Activated CD4-positive, alpha-beta T cell treated with anti-CD3 and anti-CD28 coated beads, Interleukin-2, amount 50 U/mL, for 48 hours (primary cell): ENCODE data around the gene SIX4.

Source experiments
- DNase-seq, 2 experiments: peaks; one replicate each; pipeline ENCODE4 v3.0.0-alpha.2; 2020

Gene SIX4

DNA sequence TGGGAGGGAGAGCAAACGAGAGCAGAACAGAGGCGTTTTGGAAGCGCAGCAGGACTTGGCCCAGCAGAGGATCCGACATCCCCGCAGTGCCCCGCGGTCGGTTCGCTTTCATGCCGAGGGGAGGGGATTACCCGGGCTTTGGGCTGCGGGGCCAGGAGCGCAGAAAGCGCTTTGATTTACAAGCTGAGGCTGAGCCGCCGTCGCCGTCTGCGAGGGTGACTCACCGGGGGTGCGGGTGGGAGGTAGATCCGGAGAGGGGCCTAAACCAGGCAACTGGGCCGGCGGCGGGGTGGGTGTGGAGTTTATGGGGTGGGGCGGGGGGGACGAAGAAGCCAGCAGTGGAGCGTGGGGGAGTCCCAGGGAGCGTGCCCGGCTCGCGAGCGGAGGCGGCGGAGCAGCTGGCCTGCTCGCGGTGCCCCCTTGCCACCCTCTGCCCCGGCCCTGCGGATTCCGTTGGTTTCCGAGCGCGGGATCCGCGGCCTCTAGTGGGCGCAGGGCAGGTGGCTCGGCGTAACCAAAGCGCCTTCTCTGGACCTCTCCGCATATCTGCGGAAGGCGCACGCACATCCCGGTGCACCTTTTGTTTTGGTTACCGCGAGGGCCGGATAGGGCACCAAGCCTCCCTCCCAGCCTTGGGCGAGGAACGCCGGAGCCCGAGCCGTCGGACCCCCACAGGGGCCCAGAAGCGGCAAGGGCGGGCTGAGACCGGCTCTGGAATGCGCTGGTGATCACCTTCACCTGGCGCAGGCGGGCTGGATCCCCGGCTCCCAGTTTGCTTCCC is 2.6 kb downstream of the SIX4 start:
- peak; percentile 38 to 56 for DNase-seq

DNA sequence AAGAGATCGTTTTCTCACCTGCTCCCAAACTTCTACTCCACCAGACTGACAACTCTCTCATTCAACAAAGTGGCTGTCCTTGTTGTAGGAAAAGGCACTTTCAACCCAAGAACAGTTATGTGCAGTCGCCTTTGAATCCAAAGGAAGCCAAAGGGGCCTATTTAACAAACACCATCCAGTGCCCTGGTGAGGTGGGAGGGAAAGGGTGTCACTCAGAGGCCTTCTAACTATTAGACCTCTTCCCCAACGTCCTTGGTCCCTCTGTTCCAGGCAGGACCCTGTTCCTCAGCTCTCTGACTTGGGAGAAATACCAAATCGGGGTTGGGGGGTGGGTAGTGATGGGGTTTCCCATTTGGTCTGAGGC is 3.2 kb downstream of the SIX4 start:
- DNase-seq = no peak

DNA sequence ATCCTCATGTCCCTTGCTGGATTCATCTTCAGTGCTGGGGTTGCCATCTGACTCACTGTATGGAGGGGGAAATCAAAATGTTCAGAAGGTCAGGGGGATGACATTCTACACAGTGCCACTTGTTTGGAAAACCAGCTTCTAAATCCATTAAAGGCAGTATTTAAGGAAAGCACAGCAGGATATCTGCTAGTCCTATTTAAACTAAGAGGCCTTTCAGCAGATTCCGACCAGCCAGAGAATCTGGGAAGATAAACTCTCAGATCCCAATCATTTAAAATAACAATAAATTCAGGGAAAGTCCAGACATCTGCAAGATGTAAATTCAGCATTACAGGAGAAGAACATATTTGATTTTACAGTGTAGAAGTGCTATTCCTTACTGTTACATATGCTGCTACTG is 3.8 kb downstream of the SIX4 start:
- no peak for DNase-seq

DNA sequence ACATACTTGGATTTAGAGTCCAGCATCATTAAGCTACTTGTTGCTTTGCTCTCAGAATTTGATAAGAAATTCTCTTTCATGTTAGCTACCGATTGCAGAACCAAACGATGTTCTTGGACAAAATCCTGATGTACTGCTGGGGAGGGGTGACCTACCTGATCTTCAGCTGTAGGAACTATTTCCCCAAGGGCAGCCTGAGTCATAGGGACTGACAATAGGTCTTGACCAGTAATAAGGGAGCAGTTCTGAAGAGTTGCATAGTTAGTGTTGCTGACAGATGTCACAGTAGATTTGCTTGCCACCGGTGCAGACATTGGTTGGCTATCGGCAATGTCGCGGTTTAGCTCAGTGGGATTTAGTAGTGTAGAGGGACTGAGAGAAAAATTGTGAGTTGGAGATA is 10.6 kb downstream of the SIX4 start:
- DNase-seq = no peak

- DNase-seq = no peak
Measured at GRCh38 chr14:60710494-60710893, 13.7 kb downstream of the SIX4 start.

- no peak for DNase-seq
Measured at GRCh38 chr14:60707858-60708257, 16.3 kb downstream of the SIX4 start.

DNA sequence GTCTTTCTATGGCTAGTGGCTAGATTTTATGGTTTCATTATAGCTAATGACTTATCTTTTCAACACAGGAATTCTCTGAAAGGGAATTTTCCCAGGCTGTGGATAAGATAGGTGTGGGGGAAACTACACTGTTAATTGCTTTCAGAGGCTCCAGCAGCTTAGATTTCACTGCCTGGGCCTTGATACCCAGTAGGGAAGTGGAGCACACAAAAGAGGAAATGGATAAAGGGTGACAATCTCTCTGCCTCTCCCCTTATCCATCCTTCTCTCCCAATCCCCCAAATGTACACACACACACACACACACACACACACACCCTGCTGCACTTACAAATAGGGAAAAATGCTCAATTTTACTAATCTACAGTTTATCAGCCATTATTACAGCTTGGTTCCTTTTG is 19.1 kb downstream of the SIX4 start:
- DNase-seq = no peak

GRCh38 chr14:60700598-60700997 is 23.6 kb downstream of the SIX4 start:
- no peak for DNase-seq

DNA sequence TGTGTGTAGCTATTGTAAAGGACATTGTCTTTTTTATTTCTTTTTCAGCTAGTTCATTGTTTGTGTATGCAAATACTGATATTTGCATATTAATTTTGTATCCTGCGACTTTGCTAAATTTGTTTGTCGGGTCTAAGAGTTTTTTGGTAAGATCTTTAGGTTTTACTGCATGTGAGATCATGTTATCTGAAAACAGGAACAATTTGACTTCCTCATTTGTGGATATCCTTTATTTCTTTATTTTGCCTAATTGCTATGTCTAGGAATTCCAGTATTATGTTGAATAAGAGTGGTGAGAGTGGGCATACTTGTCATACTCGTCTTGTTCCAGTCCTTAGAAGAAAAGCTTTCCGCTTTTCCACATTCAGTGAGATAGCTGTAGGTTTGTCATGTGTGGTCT is 28.8 kb downstream of the SIX4 start:
- DNase-seq = no peak

DNA sequence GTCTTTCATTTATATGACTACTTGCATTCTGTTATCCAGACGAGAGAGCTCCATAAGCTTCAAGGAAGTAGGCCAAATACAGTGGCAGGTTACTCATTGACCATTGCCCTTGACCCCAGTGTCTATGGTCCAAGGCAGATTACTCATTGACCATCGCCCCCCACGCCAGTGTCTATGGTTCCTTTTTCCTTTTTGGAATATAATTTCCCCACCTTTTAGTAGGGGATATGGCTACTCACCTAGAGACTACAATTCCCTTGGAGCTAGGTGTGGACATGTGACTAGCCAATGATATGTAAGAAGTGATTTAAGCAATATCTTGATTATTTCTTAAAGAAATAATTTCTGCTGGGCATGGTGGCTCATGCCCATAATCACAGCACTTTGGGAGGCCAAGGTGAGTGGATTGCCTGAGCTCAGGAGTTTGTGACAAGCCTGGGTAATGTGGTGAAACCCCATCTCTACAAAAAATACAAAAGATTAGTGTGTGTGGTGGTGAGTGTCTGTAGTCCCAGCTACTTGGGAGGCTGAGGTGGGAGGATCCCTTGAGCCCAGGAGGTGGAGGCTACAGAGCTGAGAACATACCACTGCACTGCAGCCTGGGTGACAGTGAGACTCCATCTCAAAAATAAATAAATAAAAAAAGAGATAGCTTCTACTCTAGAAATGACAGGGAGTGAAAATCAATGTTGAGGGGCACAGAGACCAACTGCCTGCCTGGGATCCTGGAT is 32.6 kb downstream of the SIX4 start:
- DNase-seq = no peak

DNA sequence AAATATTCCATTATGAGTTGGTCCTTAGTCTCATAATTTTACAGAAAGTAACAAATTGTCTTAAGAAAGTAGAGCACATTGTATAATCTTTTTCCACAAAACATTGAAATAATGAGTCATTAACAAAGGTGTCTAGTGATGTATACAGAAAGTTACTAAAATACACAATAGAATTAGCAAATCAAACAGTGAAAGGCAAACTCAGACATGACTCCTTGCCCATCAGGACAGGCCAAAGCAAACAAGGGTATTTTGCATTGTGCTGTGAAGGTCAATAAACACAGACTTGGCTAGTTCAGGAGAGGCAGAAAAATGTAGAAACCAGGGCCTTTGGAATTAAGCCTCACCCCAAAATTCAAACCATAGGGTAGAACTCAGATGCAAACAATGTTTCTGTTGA is 37.3 kb downstream of the SIX4 start:
- DNase-seq = no peak

- DNase-seq = no peak
Measured at GRCh38 chr14:60684203-60684602, 39.9 kb downstream of the SIX4 start.

DNA sequence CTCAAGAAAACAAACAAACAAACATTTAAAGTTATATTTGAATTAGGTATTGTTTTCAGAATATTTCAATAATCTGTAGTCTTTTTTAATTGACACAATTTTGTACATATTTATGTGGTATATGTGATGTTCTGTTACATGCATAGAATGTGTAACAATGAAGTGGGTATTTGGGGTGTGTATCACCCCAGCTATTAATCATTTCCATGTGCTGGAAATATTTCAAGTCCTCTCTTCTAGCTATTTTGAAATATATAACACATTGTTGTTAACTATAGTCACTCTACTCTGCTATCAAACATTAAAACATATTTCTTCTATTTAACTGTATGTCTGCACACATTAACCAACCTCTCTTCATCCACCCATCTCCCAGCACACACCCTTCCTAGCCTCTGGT is 42.9 kb downstream of the SIX4 start:
- no peak for DNase-seq

GRCh38 chr14:60680511-60680910 is 43.6 kb downstream of the SIX4 start:
- DNase-seq = no peak

GRCh38 chr14:60679566-60680258 is 44.4 kb downstream of the SIX4 start:
- no peak for DNase-seq

GRCh38 chr14:60677701-60678100 is 46.5 kb downstream of the SIX4 start:
- DNase-seq = no peak

GRCh38 chr14:60670989-60671388 is 53.2 kb downstream of the SIX4 start:
- DNase-seq = no peak

DNA sequence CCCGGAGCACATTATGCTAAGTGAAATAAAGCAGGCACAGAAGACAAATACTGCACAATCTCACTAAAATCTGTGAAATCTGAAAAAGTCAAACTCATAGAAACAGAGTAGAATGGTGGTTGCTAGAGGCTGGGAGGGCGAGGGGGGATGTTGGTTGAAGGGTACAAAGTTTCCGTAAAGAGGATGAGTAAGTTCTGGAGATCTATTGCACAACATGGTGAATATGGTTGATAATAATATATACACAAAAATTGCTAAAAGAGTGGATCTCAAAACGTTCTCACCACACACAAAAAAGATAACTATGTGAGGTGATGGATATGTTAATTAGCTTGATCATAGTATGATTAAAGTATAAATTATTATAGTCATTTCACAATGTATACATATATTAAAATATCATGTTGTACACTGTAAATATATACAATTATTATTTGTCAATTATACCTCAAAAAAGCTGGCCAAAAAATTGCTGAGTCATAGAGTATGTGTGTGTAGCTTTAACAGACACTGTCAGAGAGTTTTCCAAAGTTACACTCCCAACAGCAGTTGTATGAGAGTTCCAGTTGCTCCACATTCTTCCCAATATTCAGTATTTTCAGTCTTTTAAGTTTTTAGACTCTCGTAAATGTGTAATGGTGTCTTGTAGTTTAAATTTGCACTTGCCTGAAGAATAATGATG is 55.6 kb downstream of the SIX4 start:
- DNase-seq = no peak

DNA sequence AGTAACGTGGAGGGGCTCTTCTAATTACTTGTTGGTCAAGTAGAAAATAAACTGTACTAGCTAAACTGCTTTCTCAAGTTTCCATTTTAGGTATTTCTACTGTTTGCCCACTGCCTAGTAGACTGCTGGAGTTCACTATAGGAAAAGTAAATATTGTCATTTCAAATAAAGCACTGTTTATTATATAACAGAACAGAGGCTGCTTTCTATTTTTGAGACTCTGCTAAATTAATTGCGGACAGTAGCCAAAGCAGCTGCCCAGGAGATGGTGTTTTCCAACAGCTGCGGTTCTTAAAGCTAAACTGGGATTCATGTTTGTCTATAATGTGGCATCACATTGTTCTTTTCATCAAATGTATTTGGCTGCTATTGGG is 59.0 kb downstream of the SIX4 start:
- no peak for DNase-seq

DNA sequence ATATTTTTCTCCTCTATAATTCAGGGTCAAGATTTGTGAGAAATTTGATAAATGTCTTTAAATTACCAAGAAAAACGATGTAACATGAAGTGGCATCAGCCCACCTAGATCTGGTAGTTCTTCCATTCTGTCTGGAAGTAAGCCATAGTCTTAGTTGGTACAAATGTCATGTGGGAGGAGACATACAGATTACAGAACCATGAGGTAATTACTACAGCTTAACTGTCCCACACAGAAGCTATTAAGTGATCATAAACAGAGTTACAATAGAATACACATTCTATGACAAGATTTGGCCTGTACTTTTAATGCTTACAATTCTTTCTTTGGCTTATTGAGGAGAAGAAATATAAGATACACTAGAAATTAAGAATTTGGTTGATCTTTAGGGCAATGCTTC is 61.2 kb downstream of the SIX4 start:
- DNase-seq = no peak

GRCh38 chr14:60661721-60662120 is 62.4 kb downstream of the SIX4 start:
- DNase-seq = no peak
